HG02759 (cell line): ENCODE results near the gene ARV1.
"Not testable (repeated sequence)": the region's sequence is repeated elsewhere in the genome, so short reads cannot be mapped to it uniquely, and the experiment has no call there.

Experiments
- ATAC-seq: cut with Tn5 transposase; IDR thresholded peaks from one replicate; pipeline ENCODE4 v1.9.1; 2021; ENCODE audit warnings: mild to moderate bottlenecking, moderate library complexity; ENCODE audit not compliant: unreplicated experiment

ARV1 gene

DNA sequence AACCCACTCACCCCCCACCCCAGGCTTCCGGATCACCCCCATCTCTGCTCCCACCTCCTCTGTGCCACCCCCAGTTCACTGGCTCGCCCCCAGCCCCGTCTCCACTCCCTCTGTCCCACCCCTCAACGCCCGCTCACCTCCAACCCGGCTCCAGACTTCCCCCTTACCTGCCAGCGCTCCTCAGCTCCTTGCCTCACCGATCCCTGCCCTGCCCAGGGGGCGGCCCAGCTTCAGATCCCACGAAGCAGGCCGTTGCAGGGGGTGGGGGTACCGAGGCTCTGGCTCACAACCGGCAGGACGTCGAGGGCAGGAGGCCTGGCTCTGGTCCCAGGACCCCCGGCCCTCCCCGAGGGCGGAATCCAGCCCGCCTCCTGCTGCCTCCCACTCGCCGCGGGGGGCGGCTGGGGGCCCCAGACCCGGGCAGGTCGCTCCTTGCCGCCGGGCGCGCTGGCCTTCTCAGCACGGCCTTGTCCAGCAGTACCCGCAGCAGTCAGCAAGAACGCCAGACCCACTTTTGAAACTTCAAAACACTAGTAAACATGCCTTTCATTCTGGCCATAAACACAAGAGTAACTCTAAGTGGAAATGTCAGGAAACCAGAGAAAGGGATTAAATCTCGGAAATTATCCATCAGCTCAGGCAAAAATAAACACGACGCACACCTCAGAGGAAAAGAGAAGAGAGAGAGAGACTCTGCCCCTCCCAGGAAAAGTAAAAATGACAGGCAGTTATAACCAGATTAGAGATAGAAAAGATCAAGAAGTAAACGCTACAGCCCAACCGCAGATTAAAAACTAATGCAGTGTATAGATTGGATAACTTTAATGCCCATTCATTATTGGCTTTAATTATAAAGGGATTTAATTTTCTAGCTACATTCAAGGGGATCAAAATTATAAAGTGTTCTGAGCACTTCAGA lies 62.2 kb downstream of the ARV1 start:
- ATAC-seq, result no peak

DNA sequence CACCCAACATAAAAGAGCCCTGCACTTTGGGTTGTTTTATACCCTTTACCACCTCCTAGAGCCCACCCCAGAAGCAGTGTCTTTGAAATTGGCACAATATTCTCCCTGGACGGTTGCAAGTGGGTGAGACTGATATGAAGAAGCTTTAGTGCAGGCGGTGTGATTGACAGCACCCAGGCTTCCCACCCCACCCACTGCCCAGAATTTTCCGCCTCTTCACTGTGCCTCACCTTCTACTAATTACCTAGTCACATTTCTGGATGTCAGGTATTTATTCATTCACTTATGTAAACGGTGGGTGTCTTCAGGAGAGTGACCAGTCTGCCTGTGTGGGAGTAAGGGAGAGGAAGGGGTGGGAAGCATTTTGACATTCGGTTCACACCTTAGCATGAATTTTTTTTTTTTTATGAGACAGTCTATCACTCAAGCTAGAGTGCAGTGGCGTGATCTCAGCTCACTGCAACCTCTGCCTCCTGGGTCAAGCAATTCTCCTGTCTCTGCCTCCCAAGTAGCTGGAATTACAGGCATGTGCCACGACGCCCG lies 62.9 kb downstream of the ARV1 start:
- no peak for ATAC-seq

DNA sequence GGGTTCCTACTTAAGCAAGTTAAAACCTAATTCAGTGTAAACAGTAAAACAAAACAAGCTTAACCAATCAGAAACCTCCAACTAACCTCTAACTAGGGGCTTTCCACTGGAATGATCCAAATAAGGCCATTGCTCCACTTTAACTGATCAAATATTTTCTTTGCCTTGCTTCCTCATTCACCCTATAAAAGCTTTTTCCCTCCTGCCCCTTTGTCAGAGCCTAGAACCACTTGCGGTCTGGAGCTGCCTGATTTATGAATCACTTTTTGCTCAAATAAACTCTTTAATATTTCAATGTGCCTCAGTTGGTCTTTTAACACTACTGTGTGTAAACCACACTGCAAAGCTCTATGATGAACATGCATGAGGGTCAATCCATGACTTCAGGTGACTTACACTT lies 65.7 kb downstream of the ARV1 start:
- ATAC-seq, result no peak

- no peak for ATAC-seq
Observed at GRCh38 chr1:231045286-231045685, 66.4 kb downstream of the ARV1 start.

DNA sequence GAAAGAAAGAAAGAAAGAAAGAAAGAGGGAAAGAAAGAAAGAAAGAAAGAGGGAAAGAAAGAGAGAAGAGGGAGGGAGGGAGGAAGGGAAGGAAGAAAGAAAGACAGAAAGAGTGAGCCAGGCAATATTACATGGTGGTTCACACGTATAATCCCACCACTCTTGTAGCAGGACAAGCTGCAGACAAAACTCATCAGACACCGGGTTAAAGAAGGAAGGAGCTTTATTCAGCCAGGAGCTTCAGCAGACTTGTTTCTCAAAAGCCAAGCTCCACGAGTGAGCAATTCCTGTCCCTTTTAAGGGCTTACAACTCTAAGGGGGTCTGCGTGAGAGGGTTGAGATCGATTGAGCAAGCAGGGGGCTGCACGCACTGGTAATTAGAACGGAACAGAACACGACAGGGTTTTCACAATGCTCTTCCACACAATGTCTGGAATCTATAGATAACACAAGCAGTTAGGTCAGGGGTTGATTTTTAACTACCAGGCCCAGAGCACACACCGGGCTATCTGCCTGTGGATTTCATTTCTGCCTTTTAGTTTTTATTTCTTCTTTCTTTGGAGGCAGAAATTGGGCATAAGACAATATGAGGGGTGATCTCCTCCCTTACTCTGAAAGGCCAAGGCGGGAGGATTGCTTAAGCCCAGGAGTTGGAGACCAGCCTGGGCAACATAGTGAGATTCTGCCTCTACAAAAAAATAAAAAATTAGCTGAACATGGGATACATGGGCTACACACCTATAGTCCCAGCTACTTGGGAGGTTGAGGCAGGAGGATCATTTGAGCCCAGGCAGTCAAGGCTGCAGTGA lies 67.2 kb downstream of the ARV1 start:
- ATAC-seq, result not testable (repeated sequence)

GRCh38 chr1:231046730-231047395 lies 68.0 kb downstream of the ARV1 start:
- no peak for ATAC-seq

DNA sequence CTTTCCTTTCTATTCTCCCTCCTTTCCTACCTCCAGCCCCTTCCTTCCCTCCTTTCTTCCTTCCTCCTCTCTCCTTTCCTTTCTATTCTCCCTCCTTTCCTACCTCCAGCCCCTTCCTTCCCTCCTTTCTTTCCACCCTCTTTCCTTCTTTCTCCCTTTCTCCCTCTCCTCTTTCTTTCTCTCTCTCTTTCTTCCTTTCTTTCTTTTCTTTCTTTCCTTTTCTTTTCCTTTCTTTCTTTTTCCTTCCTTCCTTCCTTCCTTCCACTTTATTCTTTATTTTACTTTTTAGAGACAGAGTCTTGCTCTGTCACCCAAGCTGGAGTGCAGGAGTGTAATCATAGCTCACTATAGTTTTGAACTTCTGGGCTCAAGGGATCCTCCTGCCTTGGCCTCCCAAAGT lies 68.6 kb downstream of the ARV1 start:
- not testable (repeated sequence) for ATAC-seq

GRCh38 chr1:231048419-231048818 lies 69.5 kb downstream of the ARV1 start:
- ATAC-seq, result not testable (repeated sequence)

GRCh38 chr1:231049121-231049979 lies 70.5 kb downstream of the ARV1 start:
- no peak for ATAC-seq
